8988T (cell line): ENCODE data around the gene HOXC11.
A peak's percentile ranks its signal among the peaks of the same experiment; 100 is the strongest.

Source experiments
- DNase-seq: peaks from one replicate; pipeline ENCODE4 v3.0.0; 2011

HOXC11 gene

GRCh38 chr12:53975064-53975471 lies 2.1 kb downstream of the HOXC11 start:
- no peak for DNase-seq

GRCh38 chr12:53975479-53976152 lies 2.7 kb downstream of the HOXC11 start:
- DNase-seq: no peak

DNA sequence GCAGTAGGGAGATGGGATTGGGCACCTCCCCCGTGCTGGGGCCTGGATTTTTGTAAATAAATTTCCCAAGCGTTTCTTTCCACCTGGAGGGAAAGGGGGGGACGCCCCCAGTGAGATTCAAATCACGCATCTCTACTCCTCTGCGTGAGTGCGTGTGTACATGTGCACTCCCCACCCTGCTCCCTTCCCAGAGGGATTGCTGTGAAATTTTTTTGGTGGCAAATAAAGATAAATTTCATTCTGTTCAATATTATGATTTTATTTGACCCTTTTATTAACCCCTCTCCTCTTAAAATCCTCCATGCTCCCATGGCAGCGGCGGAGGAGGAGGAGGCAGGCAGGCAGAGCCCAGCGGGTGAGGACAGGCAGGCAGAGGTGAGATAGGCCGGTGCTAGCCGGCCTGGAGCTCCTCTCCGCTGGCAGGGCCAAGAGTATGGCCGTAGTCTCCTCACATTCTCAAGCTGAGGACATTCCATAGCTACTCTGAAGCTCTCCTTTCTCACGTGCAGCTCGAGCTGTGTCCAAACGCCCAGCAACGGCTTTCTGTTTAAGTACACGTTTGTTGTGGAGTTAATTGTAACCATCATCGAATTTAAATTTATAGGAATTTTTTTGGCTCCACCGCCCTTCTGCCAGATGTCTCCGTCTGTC lies 3.4 kb downstream of the HOXC11 start:
- DNase-seq: no peak

DNA sequence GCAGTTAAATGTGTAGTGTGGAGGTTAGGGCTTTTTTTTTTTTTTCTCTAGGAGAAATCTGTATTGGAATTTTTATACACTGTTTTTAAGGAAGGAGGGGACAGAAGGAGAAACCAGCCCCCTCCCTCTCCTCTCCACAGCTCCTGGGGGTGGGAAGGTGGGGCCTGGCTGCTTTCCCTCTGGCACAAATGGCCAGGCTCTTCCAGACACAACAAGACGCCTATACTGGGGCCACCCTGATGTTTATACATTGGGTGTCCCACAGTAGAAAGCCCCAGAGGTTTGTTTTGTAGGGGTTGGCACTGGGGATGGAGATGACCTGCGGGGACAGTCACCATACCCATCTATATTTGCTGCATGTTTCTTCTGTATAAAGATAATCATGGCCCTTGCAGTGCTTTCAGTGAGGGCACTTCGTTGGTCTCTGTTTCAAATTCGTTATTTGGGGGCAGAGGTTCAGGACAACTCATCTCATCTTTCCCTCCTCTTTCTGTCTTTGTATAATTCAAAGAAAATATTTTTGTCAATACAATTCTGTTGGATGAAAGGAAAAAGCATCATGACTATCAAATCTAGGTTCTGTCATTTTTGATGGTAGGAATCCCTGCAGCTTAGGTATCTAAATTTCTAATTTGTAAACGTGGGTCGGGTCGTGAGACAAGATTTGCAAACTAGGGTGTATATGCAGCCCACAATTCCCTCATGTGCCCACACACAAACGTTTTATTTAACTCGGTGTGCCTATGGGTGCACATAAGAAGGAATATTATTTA lies 4.1 kb downstream of the HOXC11 start:
- DNase-seq: no peak

DNA sequence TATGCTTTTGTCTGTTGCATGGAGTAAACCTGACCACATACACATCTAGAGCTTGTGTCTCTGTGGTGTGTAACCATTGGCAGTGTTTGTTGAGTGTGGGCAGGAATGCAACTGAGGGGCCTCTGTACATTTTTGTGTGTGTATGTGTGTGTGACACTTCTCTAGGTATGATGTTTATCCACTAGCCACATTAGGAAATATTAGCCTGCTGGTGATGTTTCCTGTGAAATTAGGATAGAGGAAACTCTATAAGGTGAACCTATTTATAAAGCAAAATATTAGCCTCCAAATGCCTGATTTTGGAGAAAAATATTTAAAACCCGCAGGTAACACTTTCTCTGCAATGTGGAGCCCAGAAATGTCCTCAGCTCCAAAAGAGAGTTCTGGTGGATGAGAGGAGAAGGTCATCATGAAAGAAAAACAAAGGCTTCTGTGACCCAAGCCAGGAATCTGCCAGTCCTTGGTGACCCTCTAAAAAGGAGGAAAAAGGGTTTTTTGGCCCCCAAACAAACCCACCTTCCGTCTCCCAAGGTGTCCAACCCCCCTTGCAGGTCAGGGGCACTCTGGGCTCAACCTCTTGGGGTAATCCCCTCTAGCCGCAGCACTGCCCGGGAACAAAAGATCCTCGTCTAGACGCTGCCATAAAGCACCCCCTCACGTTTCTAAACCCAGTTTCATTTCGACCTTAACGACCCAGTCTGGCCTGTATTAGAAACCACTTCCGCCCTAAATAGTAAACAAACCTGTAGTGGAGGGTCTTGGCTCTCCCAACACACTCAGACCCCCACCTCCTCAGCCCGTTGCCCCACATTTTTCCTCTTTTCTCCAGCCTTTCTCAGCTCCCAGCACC lies 4.9 kb downstream of the HOXC11 start:
- DNase-seq: no peak

DNA sequence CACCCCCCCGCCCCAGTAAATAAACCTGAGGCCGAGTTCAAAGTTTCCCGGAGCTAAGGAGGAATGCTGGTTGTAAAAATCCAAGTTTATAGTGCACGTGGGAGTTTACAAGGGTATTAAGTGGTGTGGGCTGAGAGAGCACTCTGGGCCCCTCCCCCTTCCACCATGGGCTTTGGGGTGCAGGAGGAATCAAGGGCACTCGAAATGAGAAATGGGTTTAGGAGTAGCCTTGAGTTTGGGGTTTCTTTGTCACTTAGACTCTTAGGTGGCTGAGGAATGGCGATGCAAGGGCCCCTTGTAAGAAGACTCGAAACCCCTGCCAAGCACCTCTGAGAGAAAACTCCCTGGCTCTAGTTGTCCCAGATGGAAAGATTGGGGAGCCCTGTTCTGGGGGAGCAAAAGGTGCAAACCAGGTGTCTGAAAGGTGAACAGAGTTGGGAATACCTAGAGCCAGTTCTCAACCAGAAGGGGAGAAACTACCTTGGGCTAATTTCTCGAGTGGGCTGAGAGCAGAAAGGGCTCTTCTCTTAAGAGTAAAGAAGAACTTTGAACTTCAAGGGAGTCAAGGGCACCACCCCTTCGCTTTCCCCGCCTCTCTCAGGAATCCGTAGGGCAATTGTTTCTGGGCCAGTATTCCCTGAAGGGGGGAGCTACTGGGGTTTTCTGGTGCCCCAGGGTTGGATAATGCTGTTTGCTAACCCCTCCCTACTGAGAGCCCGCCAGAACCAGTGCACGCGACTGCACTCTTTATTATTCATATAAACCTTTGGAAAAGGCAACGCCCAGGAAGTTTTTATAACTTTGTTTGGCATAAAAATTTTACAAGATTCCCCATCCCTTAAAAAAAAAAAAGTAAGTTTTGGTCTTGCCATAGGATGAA lies 5.8 kb downstream of the HOXC11 start:
- DNase-seq: no peak

GRCh38 chr12:53980104-53980801 lies 7.3 kb downstream of the HOXC11 start:
- DNase-seq: no peak

DNA sequence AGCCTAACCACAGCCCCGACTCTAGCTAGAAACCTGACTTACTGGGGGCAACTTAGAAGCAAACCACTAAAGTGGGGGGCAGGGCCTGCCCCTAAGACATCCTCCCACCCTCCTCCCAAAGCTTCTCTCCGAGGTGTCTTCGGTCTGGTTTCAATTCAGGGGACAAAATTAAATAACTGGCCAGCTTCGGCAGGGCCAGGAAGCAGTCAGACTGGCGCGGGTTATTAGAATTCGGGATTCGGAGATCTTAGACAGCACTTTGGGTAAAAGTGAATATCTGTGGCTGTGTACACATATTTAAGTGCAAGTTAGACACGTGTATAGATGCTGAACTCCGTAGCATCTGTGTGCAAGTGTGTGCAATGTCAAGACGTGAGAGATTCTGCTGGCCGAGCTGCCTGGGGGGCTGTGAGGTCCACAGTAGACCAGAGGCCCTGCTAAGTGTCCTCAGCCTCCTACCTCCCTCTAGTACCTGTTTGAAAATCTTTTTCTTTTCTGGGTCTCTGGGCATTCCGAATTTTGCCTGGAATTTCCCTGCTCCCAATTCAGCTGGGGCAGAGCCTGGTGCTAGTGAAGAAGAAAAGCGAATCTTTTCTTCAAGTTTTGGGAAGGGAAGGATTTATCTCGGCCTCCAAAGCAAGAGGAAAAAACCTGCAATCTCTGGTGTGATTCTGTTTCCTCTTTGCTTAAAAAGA lies 8.0 kb downstream of the HOXC11 start:
- no peak for DNase-seq

GRCh38 chr12:53981634-53982565 lies 9.0 kb downstream of the HOXC11 start:
- no peak for DNase-seq

DNA sequence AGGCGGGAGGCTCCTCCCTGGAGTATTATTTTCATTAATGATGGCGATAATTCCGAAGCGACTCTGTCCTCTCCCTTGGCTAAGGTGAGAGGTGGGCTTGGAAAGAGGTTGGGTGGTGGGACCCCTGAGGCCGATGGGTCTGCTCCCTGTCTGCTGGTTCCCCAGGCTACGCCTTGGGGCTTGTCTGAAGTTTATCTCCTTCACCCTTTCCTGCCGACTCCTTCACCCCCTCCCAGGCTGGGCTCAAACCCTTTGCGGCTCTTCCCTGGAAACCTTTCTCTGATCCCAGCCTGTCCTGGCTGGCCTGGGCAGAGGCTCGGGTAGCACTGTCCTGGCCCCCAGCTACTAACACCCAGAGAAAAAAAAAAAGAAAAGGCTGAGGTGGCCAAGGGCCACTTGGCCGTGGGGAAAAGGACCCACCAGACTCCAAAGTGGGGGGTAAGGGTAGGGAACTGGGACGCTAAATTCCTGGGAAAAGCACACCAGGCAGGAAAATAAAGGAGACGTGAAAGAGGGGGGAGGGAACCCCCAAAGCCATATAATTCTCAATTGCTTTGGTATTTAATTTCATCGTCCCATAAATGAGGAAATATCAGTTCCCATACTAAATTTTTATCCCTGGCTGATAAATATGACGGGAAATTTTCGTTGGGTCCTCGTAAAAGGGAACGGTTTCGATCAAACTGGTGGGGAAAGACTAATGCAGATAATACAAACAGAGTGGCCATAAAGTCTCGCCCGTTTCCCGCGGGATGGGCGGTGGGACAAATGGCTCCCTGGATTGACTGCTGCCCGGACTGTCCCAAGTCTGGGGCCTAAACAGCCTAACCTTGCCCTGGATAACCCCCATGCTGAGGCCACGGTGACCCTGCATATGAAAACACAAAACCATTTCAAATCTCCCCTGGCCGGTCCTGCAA lies 10.0 kb downstream of the HOXC11 start:
- DNase-seq: no peak

DNA sequence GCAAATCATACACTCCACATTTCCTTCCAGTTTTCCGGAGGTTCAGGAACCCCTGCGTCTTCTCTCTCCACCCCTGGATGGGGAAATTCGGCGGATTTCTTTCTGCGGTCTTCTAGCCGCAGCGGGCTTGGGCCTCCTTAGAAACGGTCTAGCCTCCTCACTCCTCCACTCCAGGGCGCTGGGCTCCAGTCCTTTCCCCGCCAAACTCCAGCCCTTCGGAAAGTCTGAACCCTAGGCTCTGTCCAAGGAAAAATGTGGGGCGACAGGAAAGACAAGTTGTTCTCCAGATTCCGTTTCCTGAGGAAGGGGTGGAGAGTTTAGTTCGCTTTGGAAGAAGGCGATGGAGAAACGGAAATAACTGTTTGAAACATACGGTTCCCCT lies 10.6 kb downstream of the HOXC11 start:
- no peak for DNase-seq

DNA sequence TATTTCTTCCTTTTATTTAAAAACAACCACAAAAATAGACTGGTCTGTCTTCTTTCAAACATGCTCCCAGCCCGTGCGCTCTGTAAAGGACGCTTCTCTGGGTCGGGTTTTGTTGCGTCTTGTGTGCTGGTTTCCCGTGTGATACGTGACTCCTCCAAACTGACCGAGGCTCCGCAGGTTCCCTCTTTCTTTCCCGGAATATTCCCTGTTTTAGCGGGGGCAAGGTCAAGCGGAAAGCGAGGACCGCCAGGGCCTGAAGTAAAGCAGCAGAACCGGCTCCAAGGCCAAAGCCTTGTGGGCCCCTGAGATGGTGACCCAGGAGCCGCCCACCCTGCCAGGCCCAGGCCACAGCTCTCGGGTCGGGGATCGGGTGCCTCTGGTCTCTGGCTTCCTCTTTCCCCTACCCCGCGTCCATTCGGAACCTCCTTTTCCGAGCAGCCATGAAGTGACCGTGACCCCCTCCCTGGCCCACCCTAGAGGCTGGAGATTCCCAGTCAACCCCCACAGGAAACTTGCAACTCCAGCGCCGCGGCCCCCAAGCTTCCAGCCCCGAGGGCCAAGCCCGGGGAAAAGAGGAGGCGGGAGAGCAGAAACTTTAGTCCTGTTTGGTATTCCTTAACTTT lies 11.1 kb downstream of the HOXC11 start:
- no peak for DNase-seq

GRCh38 chr12:53984901-53985691 lies 12.2 kb downstream of the HOXC11 start, which contains the start of gene HOXC10:
Gene HOXC10 (plus strand): TSS chr12:53985146. CDS start chr12:53985260, 114 bp downstream.
- peak; percentile 99 for DNase-seq

DNA sequence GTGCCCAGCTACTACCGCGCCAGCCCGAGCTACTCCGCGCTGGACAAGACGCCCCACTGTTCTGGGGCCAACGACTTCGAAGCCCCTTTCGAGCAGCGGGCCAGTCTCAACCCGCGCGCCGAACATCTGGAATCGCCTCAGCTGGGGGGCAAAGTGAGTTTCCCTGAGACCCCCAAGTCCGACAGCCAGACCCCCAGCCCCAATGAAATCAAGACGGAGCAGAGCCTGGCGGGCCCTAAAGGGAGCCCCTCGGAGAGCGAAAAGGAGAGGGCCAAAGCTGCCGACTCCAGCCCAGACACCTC lies 12.7 kb downstream of the HOXC11 start:
- no peak for DNase-seq

DNA sequence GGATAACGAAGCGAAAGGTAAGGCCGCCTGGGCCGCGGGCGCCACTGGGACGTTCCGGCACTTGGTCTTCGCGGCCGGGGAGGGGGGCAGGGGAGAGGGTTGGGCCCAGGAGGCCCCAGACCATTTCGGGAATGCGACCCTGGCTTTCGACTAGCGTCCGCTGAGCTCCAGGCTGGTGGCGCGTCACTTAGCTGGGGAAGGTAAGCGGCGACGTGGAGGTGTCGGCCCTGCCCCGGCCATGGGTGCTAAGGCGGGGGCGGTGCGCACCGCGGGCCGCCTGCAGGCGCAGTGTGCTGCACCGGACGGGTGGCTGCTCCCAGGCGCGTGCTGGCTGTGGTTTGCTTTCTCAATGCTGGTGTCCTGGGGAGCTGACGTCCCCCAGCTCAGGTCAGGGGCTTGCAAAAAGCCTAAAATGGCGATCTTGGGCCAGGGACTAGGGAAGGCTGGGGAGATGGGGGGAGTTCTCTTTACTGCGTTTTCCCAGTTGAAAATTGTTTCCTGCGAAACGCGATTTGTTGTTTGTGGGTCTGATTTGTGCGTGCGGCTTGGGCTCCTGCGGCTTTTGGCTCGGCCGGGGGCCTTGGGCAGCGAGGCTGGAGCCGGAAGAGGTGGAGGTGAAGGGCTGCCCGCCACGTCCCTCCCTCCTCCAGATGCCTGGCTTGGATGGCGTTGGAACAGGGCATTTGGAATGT lies 13.2 kb downstream of the HOXC11 start:
- DNase-seq: no peak

GRCh38 chr12:53986686-53987483 lies 14.0 kb downstream of the HOXC11 start:
- DNase-seq: no peak
